GM23248 (cell line): ENCODE results near the gene GRK3.

Source experiments
- EZH2 ChIP-seq: fragments of 200-600 bp; sonication (generic); IDR thresholded peaks from 2 replicates; pipeline ENCODE4 v1.6.1; 2018; ENCODE audit warnings: antibody characterized with exemption, mild to moderate bottlenecking; ENCODE audit not compliant: insufficient read depth, poor library complexity, severe bottlenecking
- EZH2phosphoT487 ChIP-seq: fragments of 200-600 bp; sonication (generic); IDR thresholded peaks from 2 replicates; pipeline ENCODE4 v1.6.1; 2018; ENCODE audit warnings: antibody characterized with exemption, moderate library complexity, mild to moderate bottlenecking, low read depth; ENCODE audit not compliant: insufficient read depth

GRCh38 chr22:25697978-25698377 is 133.5 kb downstream of the GRK3 start:
- TF ChIP-seq EZH2: no peak
- TF ChIP-seq EZH2phosphoT487: no peak
